ENCODE measurements around the gene SNRPD2. TPM values are rescaled to one million over a fixed set of nuclear protein-coding genes. Genes with fewer than 3 reads are reported as not detected.

Gene SNRPD2
- 397 and 471 TPM in 2 replicates for total RNA-seq (ENCODE audit: low replicate concordance)
- long read RNA-seq, transcript SNRPD2-201 (3 exons, 901 nt): major isoform, 37 of 43 reads
- long read RNA-seq, partial matches to known transcripts: 5 of 43 reads
- long read RNA-seq, other reads (novel, unspliced or antisense): 1 of 43 reads

- no peaks in the 10 kb centered on the region for H3K9me3 Mint-ChIP-seq
- TF ChIP-seq CTCF (conservative IDR thresholded peaks at IDR 0.05): peak; percentile 45
- peak within 1 kb of the TSS; percentile 98 for H3K4me3 Mint-ChIP-seq
- peaks cover 4% of the 10 kb centered on the region for H3K36me3 Mint-ChIP-seq
- DNase-seq (ENCODE audit: extremely low spot score, unreplicated experiment): peak; percentile 94
- peak within 1 kb of the TSS; percentile 98 for H3K27ac Mint-ChIP-seq
- H3K27me3 Mint-ChIP-seq: no peaks in the 10 kb centered on the region
- peaks cover 12% of the 10 kb centered on the region for H3K4me1 Mint-ChIP-seq (ENCODE audit: unreplicated experiment)
Observed at GRCh38 chr19:45691516-45692186, at the start of gene SNRPD2. SNRPD2 (minus strand) TSS chr19:45691953; CDS start chr19:45691888, 65 bp downstream.

GRCh38 chr19:45739498-45740439 is 48.0 kb upstream of the SNRPD2 start:
- no peak for TF ChIP-seq CTCF (conservative IDR thresholded peaks at IDR 0.05)
- Mint-ChIP-seq H3K4me3 (no peak overlapping the region), H3K4me1 (ENCODE audit: unreplicated experiment) (no peaks in the 10 kb centered on the region), H3K27ac (no peak overlapping the region), H3K36me3 (no peaks in the 10 kb centered on the region), H3K9me3 (no peaks in the 10 kb centered on the region), H3K27me3 (peaks cover 7% of the 10 kb centered on the region)
- no peak for DNase-seq (ENCODE audit: extremely low spot score, unreplicated experiment)

- H3K27me3 Mint-ChIP-seq: no peaks in the 10 kb centered on the region
- H3K27ac Mint-ChIP-seq: no peak within 1 kb of the TSS
- H3K4me1 Mint-ChIP-seq (ENCODE audit: unreplicated experiment): peaks cover 14% of the 10 kb centered on the region
- DNase-seq (ENCODE audit: extremely low spot score, unreplicated experiment): no peak
- no peak for TF ChIP-seq CTCF (conservative IDR thresholded peaks at IDR 0.05)
- no peaks in the 10 kb centered on the region for H3K36me3 Mint-ChIP-seq
- no peak within 1 kb of the TSS for H3K4me3 Mint-ChIP-seq
- H3K9me3 Mint-ChIP-seq: no peaks in the 10 kb centered on the region
Observed at GRCh38 chr19:45733160-45733810, 41.5 kb upstream of the SNRPD2 start, which contains the start of gene MEIOSIN. MEIOSIN (plus strand) TSS chr19:45733439; CDS start chr19:45735377, 1,938 bp downstream.

- Mint-ChIP-seq H3K36me3 (no peaks in the 10 kb centered on the region), H3K4me1 (ENCODE audit: unreplicated experiment) (peaks cover 17% of the 10 kb centered on the region), H3K27ac (peak within 1 kb of the TSS; percentile 94), H3K4me3 (peak within 1 kb of the TSS; percentile 99), H3K27me3 (no peaks in the 10 kb centered on the region), H3K9me3 (no peaks in the 10 kb centered on the region)
- TF ChIP-seq CTCF (conservative IDR thresholded peaks at IDR 0.05): peak; percentile 24
- DNase-seq (ENCODE audit: extremely low spot score, unreplicated experiment): peak; percentile 95
Observed at GRCh38 chr19:45730368-45731288, 38.9 kb upstream of the SNRPD2 start, which contains the start of gene FBXO46. FBXO46 (minus strand) TSS chr19:45730896; CDS start chr19:45713495, 17,401 bp downstream.

Measured in type B pancreatic cell (in vitro differentiated cells).